T-helper 1 cell treated with Interleukin-12 subunit alpha and Interleukin-12 subunit beta and Interleukin-4 antibody, amounts not matched to agents 30 μg/mL and 1 μg/mL, for 36 hours (primary cell): Measurements from ENCODE around the gene PAPPA.

Experiments used
- H3K27ac Mint-ChIP-seq: one replicate; pipeline ENCODE4 v1.8.0; 2021; ENCODE audit warnings: mild to moderate bottlenecking, mixed read lengths
- H3K27me3 Mint-ChIP-seq: one replicate; pipeline ENCODE4 v1.8.0; 2021; ENCODE audit warnings: low read depth, mixed read lengths
- H3K36me3 Mint-ChIP-seq: one replicate; pipeline ENCODE4 v1.8.0; 2021; ENCODE audit warnings: low read depth, mixed read lengths
- H3K4me1 Mint-ChIP-seq: one replicate; pipeline ENCODE4 v1.8.0; 2021; ENCODE audit warnings: low read depth, mixed read lengths
- H3K4me3 Mint-ChIP-seq: one replicate; pipeline ENCODE4 v1.8.0; 2021; ENCODE audit warnings: mild to moderate bottlenecking, moderate library complexity, mixed read lengths
- H3K9me3 Mint-ChIP-seq: one replicate; pipeline ENCODE4 v1.8.0; 2021; ENCODE audit warnings: mixed read lengths

The PAPPA gene

GRCh38 chr9:116372786-116373185 lies 219.2 kb downstream of the PAPPA start:
- no peaks in the 10 kb centered on the region for H3K36me3 Mint-ChIP-seq
- no peaks in the 10 kb centered on the region for H3K9me3 Mint-ChIP-seq
- H3K27ac Mint-ChIP-seq: no peak overlapping the region
- H3K4me1 Mint-ChIP-seq: no peaks in the 10 kb centered on the region
- no peak overlapping the region for H3K4me3 Mint-ChIP-seq
- no peaks in the 10 kb centered on the region for H3K27me3 Mint-ChIP-seq

- Mint-ChIP-seq H3K27ac (no peak overlapping the region), H3K4me3 (no peak overlapping the region), H3K4me1 (no peaks in the 10 kb centered on the region), H3K27me3 (no peaks in the 10 kb centered on the region), H3K9me3 (no peaks in the 10 kb centered on the region), H3K36me3 (no peaks in the 10 kb centered on the region)
Observed at GRCh38 chr9:116377179-116377798, 223.7 kb downstream of the PAPPA start.

- H3K27ac Mint-ChIP-seq: no peak overlapping the region
- H3K27me3 Mint-ChIP-seq: no peaks in the 10 kb centered on the region
- no peaks in the 10 kb centered on the region for H3K4me1 Mint-ChIP-seq
- H3K4me3 Mint-ChIP-seq: no peak overlapping the region
- no peaks in the 10 kb centered on the region for H3K36me3 Mint-ChIP-seq
- H3K9me3 Mint-ChIP-seq: no peaks in the 10 kb centered on the region
Observed at GRCh38 chr9:116378873-116379272, 225.3 kb downstream of the PAPPA start.

GRCh38 chr9:116379821-116380220 lies 226.2 kb downstream of the PAPPA start:
- no peak overlapping the region for H3K4me3 Mint-ChIP-seq
- no peaks in the 10 kb centered on the region for H3K27me3 Mint-ChIP-seq
- H3K4me1 Mint-ChIP-seq: no peaks in the 10 kb centered on the region
- no peaks in the 10 kb centered on the region for H3K36me3 Mint-ChIP-seq
- no peak overlapping the region for H3K27ac Mint-ChIP-seq
- H3K9me3 Mint-ChIP-seq: no peaks in the 10 kb centered on the region

- no peaks in the 10 kb centered on the region for H3K27me3 Mint-ChIP-seq
- no peaks in the 10 kb centered on the region for H3K36me3 Mint-ChIP-seq
- no peaks in the 10 kb centered on the region for H3K9me3 Mint-ChIP-seq
- H3K4me3 Mint-ChIP-seq: no peak overlapping the region
- H3K4me1 Mint-ChIP-seq: no peaks in the 10 kb centered on the region
- H3K27ac Mint-ChIP-seq: no peak overlapping the region
Observed at GRCh38 chr9:116380496-116380995, 227.0 kb downstream of the PAPPA start.

GRCh38 chr9:116381350-116381749 lies 227.8 kb downstream of the PAPPA start:
- no peak overlapping the region for H3K4me3 Mint-ChIP-seq
- H3K27me3 Mint-ChIP-seq: no peaks in the 10 kb centered on the region
- no peaks in the 10 kb centered on the region for H3K9me3 Mint-ChIP-seq
- no peaks in the 10 kb centered on the region for H3K4me1 Mint-ChIP-seq
- no peak overlapping the region for H3K27ac Mint-ChIP-seq
- no peaks in the 10 kb centered on the region for H3K36me3 Mint-ChIP-seq

GRCh38 chr9:116382053-116382452 lies 228.5 kb downstream of the PAPPA start:
- no peaks in the 10 kb centered on the region for H3K36me3 Mint-ChIP-seq
- no peaks in the 10 kb centered on the region for H3K9me3 Mint-ChIP-seq
- no peaks in the 10 kb centered on the region for H3K27me3 Mint-ChIP-seq
- H3K4me1 Mint-ChIP-seq: no peaks in the 10 kb centered on the region
- H3K27ac Mint-ChIP-seq: no peak overlapping the region
- H3K4me3 Mint-ChIP-seq: no peak overlapping the region

- H3K27me3 Mint-ChIP-seq: no peaks in the 10 kb centered on the region
- peaks cover 3% of the 10 kb centered on the region for H3K4me1 Mint-ChIP-seq
- no peak overlapping the region for H3K4me3 Mint-ChIP-seq
- H3K27ac Mint-ChIP-seq: no peak overlapping the region
- no peaks in the 10 kb centered on the region for H3K36me3 Mint-ChIP-seq
- no peaks in the 10 kb centered on the region for H3K9me3 Mint-ChIP-seq
Observed at GRCh38 chr9:116383133-116383532, 229.5 kb downstream of the PAPPA start.

GRCh38 chr9:116383936-116384335 lies 230.3 kb downstream of the PAPPA start:
- H3K4me1 Mint-ChIP-seq: peaks cover 3% of the 10 kb centered on the region
- H3K27me3 Mint-ChIP-seq: no peaks in the 10 kb centered on the region
- H3K9me3 Mint-ChIP-seq: no peaks in the 10 kb centered on the region
- no peaks in the 10 kb centered on the region for H3K36me3 Mint-ChIP-seq
- no peak overlapping the region for H3K4me3 Mint-ChIP-seq
- H3K27ac Mint-ChIP-seq: no peak overlapping the region

GRCh38 chr9:116387934-116388698 lies 234.5 kb downstream of the PAPPA start:
- Mint-ChIP-seq H3K27ac (no peak overlapping the region), H3K27me3 (no peaks in the 10 kb centered on the region), H3K36me3 (no peaks in the 10 kb centered on the region), H3K4me1 (peaks cover 3% of the 10 kb centered on the region), H3K9me3 (no peaks in the 10 kb centered on the region), H3K4me3 (no peak overlapping the region)

- H3K27me3 Mint-ChIP-seq: no peaks in the 10 kb centered on the region
- H3K4me3 Mint-ChIP-seq: no peak overlapping the region
- H3K4me1 Mint-ChIP-seq: peaks cover 3% of the 10 kb centered on the region
- no peaks in the 10 kb centered on the region for H3K9me3 Mint-ChIP-seq
- H3K36me3 Mint-ChIP-seq: no peaks in the 10 kb centered on the region
- H3K27ac Mint-ChIP-seq: no peak overlapping the region
Observed at GRCh38 chr9:116389541-116390302, 236.1 kb downstream of the PAPPA start.

GRCh38 chr9:116390303-116391228 lies 237.0 kb downstream of the PAPPA start:
- Mint-ChIP-seq H3K27me3 (no peaks in the 10 kb centered on the region), H3K9me3 (no peaks in the 10 kb centered on the region), H3K36me3 (no peaks in the 10 kb centered on the region), H3K27ac (no peak overlapping the region), H3K4me1 (peaks cover 3% of the 10 kb centered on the region), H3K4me3 (no peak overlapping the region)

GRCh38 chr9:116391306-116391900 lies 237.8 kb downstream of the PAPPA start:
- no peaks in the 10 kb centered on the region for H3K27me3 Mint-ChIP-seq
- H3K4me3 Mint-ChIP-seq: no peak overlapping the region
- H3K27ac Mint-ChIP-seq: no peak overlapping the region
- no peaks in the 10 kb centered on the region for H3K36me3 Mint-ChIP-seq
- no peaks in the 10 kb centered on the region for H3K9me3 Mint-ChIP-seq
- peaks cover 3% of the 10 kb centered on the region for H3K4me1 Mint-ChIP-seq

GRCh38 chr9:116393198-116393597 lies 239.6 kb downstream of the PAPPA start:
- no peak overlapping the region for H3K4me3 Mint-ChIP-seq
- H3K27me3 Mint-ChIP-seq: no peaks in the 10 kb centered on the region
- H3K9me3 Mint-ChIP-seq: no peaks in the 10 kb centered on the region
- H3K27ac Mint-ChIP-seq: no peak overlapping the region
- no peaks in the 10 kb centered on the region for H3K36me3 Mint-ChIP-seq
- H3K4me1 Mint-ChIP-seq: no peaks in the 10 kb centered on the region
